HUDEP-2 (cell line): ENCODE measurements around the gene CNGB1.
"Not testable (repeated sequence)": the region's sequence is repeated elsewhere in the genome, so short reads cannot be mapped to it uniquely, and the experiment has no call there.

Experiments
- DNase-seq, 76 experiments: peaks; one replicate each; lab custom pipeline; 2025; ENCODE audit not compliant: unreplicated experiment in 76 of 76; lab: John Stamatoyannopoulos, UW

Gene CNGB1

DNA sequence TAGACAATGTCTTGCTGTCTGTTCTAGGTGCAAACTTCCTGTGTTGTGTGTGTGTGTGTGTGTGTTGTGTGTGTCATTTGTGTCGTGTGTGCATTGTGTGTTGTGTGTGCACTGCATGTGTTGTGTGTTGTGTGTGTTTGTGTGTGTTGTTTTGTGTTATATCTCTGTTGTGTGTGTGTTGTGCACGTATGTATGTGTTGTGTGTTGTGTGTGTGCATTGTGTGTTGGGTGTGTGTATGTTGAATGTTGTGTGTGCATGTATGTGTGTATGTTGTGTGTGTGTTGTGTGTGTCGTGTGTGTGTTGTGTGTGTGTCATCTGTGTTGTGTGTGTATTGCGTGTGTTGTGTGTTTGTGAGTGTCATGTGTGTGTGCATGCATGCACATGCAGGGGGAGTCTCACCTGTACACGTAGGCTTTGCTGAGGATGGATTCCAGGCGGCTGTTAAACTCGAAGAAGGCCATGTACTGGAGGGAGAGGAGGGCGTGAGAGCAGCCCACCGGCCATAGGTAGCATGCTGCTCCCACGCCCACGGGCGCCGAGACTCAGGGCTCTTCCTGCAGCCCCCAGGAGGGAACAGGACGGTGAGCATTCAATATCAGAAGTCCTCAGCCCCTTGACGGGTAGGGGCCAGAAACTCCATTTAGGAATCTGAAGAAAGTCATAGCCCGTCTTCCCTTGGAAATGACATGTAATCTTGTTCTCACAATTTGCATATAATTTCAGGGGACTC lies 58.2 kb downstream of the CNGB1 start:
- DNase-seq: no peak

DNA sequence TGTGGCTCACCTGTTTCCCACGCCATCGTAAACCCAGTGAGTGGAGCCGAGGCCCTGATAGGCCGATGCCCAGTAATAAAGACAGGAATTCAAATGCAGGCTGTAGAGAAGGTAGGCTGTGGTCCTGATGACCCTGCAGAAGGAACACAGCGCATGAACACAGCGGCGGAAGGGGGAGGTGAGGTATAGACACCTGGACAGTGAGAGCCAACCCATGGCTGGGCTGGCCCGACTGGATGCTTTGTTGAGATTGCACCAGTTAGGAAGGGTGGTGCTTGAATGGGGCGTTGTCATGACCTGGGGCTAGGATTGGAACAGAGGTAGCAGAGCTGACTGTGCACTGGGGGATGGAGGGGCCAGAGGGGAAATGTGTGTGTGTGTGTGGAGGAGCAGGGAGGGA lies 59.2 kb downstream of the CNGB1 start:
- no peak for DNase-seq

DNA sequence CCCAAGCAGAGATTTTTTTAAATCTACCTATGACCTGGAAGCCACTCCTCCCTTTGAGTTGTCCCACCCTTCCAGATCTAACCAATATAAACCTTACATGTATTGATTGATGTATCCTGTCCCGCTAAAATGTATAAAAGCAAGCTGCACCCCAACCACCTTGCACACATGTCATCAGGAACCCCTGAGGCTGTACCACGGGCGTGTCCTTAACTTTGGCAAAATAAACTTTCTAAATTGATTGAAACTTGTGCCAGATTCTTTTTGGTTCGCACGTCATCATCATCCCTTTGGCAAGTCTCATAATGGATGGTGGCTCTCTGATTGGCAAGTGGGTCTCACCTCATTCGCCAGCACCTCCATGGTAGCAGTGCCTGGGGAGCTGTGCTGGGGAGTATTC lies 60.2 kb downstream of the CNGB1 start:
- no peak for DNase-seq

DNA sequence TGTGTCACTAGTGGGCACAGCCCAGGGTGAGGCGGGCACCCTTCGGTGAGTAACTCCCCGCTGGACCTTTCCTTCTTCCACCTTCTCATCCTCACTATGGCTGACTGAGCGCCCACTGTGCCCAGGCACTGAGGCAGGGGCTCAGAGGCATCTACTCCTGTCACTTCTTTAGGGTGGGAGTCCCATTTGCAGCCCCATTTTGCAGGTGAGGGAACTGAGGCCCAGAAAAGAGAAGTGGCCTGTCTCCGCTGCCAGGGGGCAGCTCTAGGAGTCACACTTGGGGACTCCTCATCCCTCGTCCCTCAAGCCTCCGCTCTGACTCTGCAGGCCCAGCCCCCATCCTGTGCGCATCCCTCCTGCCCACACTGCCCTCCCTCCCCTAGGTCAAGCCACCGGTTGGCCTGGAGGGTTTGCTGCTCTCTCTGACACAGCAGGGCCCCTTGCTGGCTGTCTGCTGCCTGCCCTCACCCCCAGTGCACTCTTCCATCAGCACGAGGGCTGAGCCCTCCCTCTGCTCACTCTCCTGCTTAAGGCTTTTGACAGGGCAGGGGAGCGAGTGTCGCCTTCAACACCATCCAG lies 62.4 kb downstream of the CNGB1 start:
- DNase-seq: no peak

DNA sequence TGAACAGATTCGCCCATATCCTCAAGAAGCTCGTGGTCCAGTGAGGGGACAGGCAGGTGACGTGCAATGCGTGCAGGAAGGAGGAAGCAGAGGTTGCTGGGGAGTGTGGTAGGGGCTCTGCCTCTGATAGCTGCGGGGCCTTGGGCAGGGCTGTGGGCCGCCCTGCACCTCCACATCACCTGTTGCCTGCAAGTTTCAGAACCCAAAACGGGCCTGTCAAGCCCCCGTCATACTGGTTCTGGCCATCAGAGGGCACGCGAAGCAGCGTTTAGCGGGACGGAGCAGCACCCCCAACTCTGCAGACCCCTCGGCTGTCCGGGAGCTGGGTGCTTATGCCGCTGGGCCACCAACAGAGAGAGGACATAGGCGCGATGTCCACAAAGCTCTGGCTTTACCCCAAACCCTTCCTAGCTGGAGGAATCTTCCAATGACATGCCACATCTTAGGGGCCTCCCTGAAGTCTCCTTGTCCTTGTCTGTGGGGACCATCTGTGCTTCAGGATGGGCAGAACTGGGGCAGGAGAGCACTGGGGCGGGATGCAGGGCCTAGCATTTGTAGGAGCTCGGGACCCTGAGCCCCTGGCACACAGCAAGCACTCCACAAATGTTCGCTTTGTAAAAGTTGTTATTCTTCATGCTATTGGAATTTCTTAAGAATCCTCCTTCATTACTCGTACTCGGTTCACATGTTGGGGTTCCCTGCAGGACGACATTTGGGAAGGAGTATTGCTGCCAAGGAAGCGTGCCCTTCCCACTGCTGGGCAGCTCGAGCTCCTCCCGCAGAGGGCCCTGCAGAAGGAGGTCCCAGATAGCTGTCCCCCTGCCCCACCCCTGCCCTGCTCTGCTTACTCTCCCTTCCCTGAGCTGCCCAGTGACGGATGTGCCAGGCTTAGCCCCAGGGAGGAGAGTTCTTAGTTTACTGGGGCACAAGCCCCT lies 64.3 kb downstream of the CNGB1 start:
- peak in 9 of 76 experiments; percentile 4 to 14 (median 7) for DNase-seq

DNA sequence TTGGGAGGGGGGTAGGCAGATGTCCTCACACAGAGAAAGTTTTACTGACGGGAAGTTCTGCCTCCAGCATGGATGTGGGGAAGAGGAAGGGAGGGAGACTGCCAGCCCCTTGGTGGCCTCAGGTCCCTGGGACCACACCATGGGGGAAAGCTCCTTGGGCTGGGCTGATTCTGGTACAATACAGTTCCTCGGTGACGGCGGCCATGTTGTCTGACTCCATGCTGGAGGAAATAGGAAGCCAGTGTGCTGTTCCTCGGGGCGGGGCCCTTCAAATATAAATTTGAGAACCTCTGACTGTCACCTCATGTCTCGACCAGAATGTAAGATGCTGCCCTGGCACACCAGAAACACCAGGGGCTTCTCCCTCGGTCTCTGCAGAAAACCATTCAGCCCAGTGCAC lies 66.8 kb downstream of the CNGB1 start:
- DNase-seq: no peak

DNA sequence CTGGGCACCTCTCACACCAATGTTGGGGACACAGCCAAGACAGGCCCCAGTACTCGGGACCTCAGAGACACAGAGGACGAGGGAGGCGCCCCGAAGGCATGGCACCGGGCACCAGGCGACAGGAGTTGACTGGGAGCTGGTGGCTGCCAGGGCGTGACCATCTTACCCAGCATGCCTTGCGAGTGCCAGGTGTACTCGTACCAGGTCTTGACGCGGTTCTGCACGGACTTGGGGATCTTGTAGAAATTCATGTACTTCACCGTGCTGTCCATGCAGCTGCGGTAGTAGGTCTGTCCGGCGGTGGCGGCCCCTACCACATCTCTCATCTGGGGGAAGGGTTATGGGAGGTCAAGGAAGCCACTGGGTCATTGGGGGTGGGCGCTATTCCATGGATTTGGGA lies 67.3 kb downstream of the CNGB1 start:
- DNase-seq: no peak

DNA sequence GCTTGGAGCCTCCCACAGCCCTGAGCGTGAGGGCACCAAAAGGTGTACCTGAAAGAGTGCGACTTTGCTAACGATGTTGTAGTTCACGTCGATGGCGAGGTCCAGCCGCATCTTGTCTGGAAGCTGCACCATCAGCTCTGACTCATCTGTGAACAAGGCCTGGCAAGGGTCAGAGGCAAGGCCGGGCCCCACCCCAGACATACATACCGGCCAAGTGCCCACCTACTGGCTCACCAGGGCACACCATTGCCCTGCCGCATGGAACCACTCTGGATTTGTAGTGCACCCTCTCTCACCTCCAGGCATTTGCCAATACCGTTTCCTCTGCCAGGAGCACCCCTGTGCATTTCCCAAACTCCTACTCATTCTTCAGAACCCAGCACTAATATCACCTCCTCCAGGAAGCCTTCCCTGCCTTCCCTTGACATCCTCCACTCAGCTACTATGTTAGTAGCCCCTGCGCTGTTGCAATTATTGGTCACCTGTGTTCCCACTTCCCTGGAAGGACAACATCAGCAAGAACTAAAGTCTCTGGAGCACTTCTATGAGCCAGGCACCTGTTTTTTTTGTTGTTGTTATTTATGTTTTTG lies 69.4 kb downstream of the CNGB1 start:
- no peak for DNase-seq

DNA sequence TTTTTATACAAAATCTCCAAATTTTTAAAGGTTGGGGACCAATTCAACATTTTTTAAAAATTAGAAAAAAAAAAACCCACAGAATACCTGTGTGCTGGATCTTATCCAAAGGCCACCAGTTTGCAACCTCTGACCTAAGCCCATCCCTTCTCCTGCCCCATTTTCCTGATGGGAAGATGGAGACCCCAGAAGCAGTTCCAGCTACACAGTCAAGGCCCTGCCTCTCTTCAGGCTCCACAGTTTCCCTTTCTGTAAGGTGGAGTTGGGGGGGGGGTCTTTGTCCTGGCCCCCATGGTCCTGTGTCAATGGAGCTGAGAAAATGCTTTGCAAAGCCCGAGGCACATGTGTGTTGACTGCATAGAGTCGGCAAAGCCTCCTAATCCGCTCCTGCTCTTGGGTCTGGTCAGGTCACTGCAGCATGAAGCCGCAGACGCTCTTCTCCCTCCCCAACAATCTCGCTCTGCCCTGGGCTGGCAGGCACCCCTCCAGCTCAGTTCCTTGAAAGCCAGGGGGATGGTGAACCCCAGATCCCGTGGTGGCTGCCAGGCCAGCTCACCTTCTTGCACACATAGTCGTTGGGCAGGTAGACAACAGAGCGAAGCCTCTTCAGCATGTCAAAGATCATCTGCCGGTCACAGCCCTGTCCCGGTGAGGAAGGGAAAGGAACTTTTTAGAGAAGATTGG lies 70.0 kb downstream of the CNGB1 start:
- no peak for DNase-seq

DNA sequence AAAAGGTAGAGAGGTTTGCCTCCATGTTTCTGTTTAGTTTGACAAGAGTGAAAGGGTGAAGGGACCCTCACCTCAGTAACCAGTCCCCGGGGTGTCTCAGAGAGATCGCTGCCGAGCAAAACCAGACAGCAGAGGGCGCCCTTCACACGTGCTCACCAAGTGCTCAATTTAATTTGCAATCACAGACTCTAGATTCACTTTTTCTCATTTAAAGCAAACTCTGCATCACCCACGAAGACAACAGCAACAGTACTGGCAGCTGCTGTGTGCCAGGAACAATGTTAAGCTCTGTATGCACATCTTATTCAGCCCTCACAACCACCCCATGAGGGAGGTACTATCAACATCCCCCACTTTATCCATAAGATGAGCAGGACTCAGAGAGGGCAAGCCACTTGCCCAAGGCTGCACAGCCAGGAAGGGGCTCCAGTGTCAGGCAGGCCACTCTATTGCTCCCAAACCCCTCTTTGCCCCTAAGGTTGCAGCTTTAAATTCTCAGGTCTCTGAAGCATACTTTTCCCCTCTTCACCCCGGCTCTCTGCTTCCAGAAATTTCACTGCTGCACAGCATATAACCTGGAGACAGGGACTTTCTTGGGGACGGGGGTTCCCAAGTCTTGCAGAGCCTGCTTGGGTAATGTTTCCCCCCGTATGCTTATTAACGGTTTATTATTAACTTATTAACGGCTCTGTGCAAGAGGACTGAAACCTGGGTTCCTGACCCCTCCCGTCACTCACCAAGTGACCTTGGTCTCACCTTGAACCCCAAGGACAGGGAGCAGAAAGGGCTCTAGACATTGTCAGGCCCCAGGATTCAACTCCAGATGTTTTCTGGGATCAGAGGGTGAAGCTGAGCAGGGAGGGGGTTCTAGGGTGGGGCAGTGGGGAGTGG lies 70.9 kb downstream of the CNGB1 start:
- DNase-seq: peak in 53 of 76 experiments; percentile 2 to 68 (median 39)

DNA sequence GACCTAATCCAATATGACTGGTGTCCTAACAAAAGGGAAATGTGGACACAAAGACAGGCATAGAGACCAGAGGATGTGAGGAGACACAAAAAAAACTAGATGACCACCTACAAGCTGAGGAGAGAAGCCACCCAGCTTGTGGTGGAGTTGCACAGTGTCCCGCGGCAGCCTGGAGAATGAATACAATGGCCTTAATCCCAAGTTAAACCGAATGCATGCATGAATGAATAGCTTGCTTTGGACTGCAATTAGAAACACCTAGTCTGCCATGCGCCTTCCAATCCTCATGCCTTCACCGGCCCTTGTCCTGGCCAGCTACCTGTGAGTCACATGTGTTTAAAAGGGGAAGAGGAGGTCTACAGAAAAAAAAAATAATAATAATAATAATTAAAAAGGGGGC lies 72.0 kb downstream of the CNGB1 start:
- DNase-seq: no peak

DNA sequence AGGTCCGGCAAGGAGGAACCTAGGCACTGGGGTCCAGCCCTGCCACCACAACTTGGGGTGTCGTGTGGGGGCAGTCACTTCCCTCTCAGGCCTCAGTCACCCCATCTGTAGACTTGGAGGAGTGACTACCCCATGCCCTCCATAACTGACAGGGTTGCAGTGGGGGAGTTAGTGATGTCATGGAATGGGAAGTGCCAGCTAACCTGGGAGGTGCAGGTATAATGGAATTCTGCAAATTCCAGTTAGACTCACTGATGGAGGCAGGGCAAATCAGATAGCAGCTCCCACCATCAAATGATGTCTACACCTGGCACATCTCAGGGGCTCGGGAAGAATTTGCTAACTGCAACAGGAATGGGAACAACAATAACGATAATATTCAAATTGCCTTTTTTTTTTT lies 72.9 kb downstream of the CNGB1 start:
- DNase-seq: no peak

DNA sequence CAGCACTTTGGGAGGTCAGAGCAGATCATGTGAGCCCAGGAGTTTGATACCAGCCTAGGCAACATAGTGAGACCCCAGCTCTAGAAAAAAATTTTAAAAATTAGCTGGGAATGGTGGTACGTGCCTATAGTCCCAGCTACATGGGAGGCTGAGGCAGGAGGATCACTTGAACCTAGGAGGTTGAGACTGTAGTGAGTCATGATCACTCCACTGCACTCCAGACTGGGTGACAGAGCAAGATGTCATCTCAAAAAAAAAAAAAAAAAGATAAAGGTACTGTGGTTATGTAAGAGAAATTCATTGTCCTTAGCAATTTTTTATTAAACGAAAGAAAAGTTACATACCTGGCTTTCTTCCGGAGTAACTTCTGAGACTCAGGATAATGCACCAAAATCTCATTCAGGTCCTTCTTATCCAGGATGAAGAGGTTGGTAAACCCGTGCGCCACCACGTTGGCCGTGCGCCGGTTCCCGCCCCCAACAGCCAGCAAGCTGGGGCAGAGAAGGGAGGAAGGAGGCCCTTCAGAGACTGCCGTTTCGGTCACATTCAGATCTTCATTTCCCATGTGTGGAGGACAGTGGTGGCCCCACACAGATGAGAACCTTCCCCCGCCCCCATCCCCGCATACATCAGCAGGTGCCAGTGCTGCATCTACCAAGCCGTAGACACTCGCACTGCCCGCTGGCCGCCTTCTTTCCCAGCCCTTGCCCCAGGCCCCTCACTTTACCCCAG lies 73.7 kb downstream of the CNGB1 start:
- DNase-seq: no peak

DNA sequence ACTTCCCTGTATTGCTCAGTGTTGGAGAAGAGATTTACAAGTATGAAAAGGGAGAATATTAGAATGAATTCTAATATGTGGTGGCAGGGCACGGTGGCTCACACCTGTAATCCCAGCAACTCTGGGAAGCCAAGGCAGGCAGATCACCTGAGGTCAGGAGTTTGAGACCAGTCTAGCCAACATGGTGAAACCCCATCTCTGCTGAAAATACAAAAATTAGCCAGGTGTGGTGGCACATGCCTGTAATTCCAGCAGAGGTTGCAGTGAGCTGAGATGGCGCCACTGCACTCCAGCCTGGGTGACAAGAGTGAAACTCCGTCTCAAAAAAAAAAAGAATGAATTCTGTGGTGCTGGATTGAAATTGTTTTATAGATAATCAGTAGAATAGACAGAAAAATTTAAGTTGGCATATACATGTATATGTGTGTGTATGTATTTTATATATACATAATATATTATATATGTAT lies 75.8 kb downstream of the CNGB1 start:
- DNase-seq: not testable (repeated sequence)

DNA sequence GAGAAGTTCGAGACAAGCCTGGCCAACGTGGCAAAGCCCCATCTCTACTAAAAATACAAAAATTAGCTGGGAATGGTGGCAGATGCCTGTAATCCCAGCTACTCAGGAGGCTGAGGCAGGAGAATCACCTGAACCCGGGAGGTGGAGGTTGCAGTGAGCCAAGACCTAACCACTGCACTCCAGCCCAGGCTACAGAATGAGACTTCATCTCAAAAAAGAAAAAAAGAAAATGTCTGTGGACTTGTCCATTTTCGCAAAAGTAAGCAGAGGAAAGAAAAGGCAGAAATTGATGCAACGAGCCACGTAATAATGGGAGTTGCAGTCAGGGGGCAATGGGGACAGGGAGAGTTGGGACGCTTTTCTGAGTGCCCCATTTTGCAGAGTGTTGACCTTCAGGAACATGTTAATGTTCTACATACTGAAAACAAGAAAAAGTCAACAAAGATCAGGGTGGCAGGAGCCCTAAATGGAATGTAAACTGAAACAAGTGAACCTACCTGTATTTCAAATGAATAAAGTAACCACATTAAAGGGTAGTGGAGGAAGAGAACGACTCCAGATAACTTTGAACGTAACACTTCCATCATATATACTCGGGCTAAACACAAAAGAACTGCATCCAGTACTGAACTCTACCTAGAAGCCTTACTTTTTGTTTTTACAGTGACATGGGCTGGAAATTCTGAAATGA lies 76.4 kb downstream of the CNGB1 start:
- no peak for DNase-seq

DNA sequence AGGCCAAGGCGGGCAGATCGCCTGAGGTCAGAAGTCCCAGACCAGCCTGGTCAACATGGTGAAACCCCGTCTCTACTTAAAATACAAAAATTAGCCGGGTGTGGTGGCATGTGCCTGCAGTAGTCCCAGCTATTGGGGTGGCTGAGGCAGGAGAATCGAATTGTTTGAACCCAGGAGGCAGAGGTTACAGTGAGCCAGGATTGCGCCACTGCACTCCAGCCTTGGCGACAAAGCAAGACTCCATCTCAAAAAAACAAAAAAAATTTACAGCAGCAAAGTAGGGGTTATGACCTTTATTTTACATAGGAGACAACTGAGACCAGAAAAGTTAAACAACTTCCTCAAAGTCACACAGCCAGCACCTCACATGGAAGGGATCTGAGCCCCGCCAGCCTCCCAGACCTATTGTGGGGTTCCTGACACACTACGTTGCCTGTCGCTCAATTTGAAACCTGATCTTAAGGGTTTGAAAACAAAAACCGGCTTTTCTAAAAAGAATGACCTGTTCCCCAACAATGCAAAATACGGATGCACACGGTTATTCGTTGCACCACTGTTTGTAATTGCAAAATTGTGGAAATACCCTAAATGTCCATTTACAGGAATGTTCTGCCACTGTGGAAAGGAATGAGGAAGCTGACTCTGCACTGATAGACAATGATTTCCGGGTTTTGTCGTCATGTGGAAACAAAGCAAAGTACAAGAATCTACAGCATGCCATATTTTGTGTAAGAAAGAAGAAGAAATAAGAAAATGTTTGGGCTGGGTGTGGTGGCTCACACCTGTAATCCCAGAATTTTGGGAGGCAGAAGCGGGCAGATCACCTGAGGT lies 77.2 kb downstream of the CNGB1 start:
- DNase-seq: no peak

DNA sequence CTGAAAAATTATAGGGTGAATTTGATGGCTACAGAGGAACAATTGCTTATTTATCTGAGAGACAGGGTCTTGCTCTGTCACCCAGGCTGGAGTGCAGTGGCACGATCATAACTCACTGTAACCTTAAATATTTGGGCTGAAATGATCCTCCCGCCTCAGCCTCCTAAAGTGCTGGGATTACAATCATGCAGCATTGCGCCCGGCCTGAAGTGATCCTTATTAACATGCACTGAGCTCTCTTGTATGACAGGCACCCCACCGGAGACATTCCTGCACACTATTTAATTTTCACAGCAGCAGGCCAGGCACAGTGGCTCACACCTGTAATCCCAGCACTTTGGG lies 77.7 kb downstream of the CNGB1 start:
- DNase-seq: no peak
